ENCODE data around the gene MED12. TPM values are rescaled to one million over a fixed set of nuclear protein-coding genes. Genes with fewer than 3 reads are reported as not detected.

Gene MED12
- total RNA-seq, 4 donors from 2014 or later, result 26.5 to 41.4 (median 40.0) TPM

DNA sequence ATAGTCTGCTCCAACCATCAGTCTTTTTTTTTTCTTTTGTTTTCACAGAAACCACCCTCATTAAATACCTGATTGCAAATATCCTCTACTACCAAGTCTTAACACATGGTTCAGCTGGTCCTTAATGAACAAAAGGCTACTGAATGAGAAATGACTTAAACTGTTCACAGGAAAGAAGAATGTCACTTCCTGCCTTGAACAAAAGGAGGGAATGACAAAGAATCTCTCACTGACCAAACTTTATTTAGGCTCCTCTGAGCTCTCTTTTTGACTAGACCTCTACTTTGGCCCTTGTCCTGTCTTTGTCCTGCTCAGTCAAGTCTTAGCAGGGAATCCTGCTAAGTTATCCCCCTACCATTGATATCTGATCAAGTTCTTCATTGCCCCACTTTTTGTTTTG, 72.9 kb downstream of the MED12 start:
- H3K27ac ChIP-seq, result no peak overlapping the region
- H3K27me3 ChIP-seq, result no peaks in the 10 kb centered on the region
- no peak for TF ChIP-seq POLR2A (IDR thresholded peaks at IDR 0.05)
- TF ChIP-seq EP300 (IDR thresholded peaks at IDR 0.05; ENCODE audit: low read depth), result no peak
- no peak for TF ChIP-seq CTCF (IDR thresholded peaks at IDR 0.05)
- no peak for TF ChIP-seq POLR2AphosphoS5 (IDR thresholded peaks at IDR 0.05)
- H3K4me3 ChIP-seq, result no peak overlapping the region
- in situ Hi-C loops (cut with MboI; ENCODE audit: low pct_ligation_motif_present in 1 of 4, low pct_unique_long_range_greater_than_20kb in 1 of 4, low sequenced_read_pairs in 3 of 4), result loop anchor here in 2 of 4 donors (25.0 kb wide), 3 partner anchors 104 to 429 kb away; partner anchors contain the start of gene FOXO4 (in 1 of the 2)
- H3K36me3 ChIP-seq, result no peaks in the 10 kb centered on the region
- DNase-seq, result no peak
- H3K9me3 ChIP-seq, result no peaks in the 10 kb centered on the region
- intact Hi-C loops (cut with DNase I; ENCODE audit: low total_unique reads), result no loop called here
- H3K4me1 ChIP-seq, result no peaks in the 10 kb centered on the region

Small RNAs within 50 kb of the gene (small RNA-seq; reads per million reads assigned to genes)
- gene CXorf65, result 0 to 0.12 (median 0) reads per million in 4 donors

Other genes with a start within 250 kb of the MED12 start
- gene TEX11, start 209.9 kb upstream of the MED12 start, total RNA-seq, result under 1 TPM in 2 of 4 donors, not detected in 2; 0.27 to 0.79 TPM
- gene SLC7A3, start 187.5 kb upstream of the MED12 start, total RNA-seq, result under 1 TPM in 1 of 4 donors, not detected in 3; 0.27 TPM
- 10 to 100 TPM; 16.8 to 69.5 (median 35.0) TPM for gene SNX12, start 50.3 kb upstream of the MED12 start, total RNA-seq
- 100 to 1,000 TPM in 1 of 4 donors, 10 to 100 TPM in 3; 23.3 to 152 (median 35.4) TPM for gene FOXO4, start 22.7 kb upstream of the MED12 start, total RNA-seq
- gene CXorf65, start 11.9 kb upstream of the MED12 start, total RNA-seq, result not detected
- gene IL2RG, start 7.0 kb upstream of the MED12 start, total RNA-seq, result 100 to 1,000 TPM in 1 of 4 donors, 10 to 100 TPM in 2, 1 to 10 TPM in 1; 3.8 to 231 (median 44.0) TPM
- 1 to 10 TPM in 1 of 4 donors, under 1 TPM in 2, not detected in 1; 0.40 to 1.1 (median 0.64) TPM for gene NLGN3, start 26.2 kb downstream of the MED12 start, total RNA-seq
- 10 to 100 TPM; 20.9 to 73.3 (median 48.3) TPM for gene GJB1, start 104.6 kb downstream of the MED12 start, total RNA-seq
- 10 to 100 TPM in 3 of 4 donors, 1 to 10 TPM in 1; 5.2 to 26.9 (median 13.4) TPM for gene ZMYM3, start 135.5 kb downstream of the MED12 start, total RNA-seq
- gene NONO, start 165.0 kb downstream of the MED12 start, total RNA-seq, result 100 to 1,000 TPM; 173 to 304 (median 187) TPM
- 1 to 10 TPM in 2 of 4 donors, not detected in 2; 2.9 to 6.8 TPM for gene ITGB1BP2, start 183.2 kb downstream of the MED12 start, total RNA-seq
- 10 to 100 TPM; 35.2 to 65.4 (median 39.3) TPM for gene TAF1, start 247.8 kb downstream of the MED12 start, total RNA-seq